Spinal cord (tissue), 10 donors: ENCODE results near the gene TPSD1. TPM values are rescaled to one million over a fixed set of nuclear protein-coding genes. Genes with fewer than 3 reads are reported as not detected.
"Not testable (repeated sequence)": the region's sequence is repeated elsewhere in the genome, so short reads cannot be mapped to it uniquely, and the experiment has no call there.

Source experiments
- DNase-seq, 6 donors: peaks; one replicate each; pipeline versions ENCODE4 v3.0.0 to v3.0.0-alpha.2; 2013 to 2015; ENCODE audit warnings: low spot score in 6 of 6, low read depth in 4 of 6
- H3K27ac ChIP-seq: one replicate; pipeline ENCODE4 v1.5.1; 2013; ENCODE audit warnings: low read depth, low read length, control low read depth
- H3K27me3 ChIP-seq: one replicate; pipeline ENCODE4 v1.6.1; 2013; ENCODE audit warnings: low read length; ENCODE audit not compliant: control insufficient read depth, insufficient read depth
- H3K36me3 ChIP-seq: one replicate; pipeline ENCODE4 v1.6.1; 2013; ENCODE audit warnings: low read length; ENCODE audit not compliant: control insufficient read depth, insufficient read depth
- H3K4me1 ChIP-seq: one replicate; pipeline ENCODE4 v1.6.1; 2013; ENCODE audit warnings: low read length; ENCODE audit not compliant: control insufficient read depth, insufficient read depth
- H3K4me3 ChIP-seq: one replicate; pipeline ENCODE4 v1.5.1; 2013; ENCODE audit warnings: low read depth, low read length, control low read depth
- H3K9me3 ChIP-seq: one replicate; pipeline ENCODE4 v1.6.1; 2013; ENCODE audit warnings: low read length; ENCODE audit not compliant: control insufficient read depth, insufficient read depth
- WGBS: methylation state at CpG from one replicate; pipeline ENCODE4 v1.1.5; 2013; ENCODE audit warnings: missing lambda C conversion rate; ENCODE audit not compliant: insufficient coverage; 5-methylcytosine and 5-hydroxymethylcytosine counted together
- long read RNA-seq, 4 donors: transcript quantifications; one replicate each; lab custom pipeline, GENCODE V29; 2026
- polyA plus RNA-seq, 2 donors: library from polyadenylated mRNA; unstranded; fragments of 120-200 nt; gene quantifications; one replicate each; pipeline ENCODE4 v1.2.1, GENCODE V29; 2013; ENCODE audit not compliant: insufficient read length in 2 of 2
- total RNA-seq, 2 donors: library from RNA; depleted of rRNA in 1 of 2; stranded (reverse); fragments of 120-200 nt in 1 of 2; fragments of >200 nt in 1 of 2; gene quantifications; one replicate each; pipeline versions ENCODE4 v1.2.3 to v1.2.4, GENCODE V29; 2013 to 2014
- donor health status: healthy.

Gene TPSD1
- not detected for total RNA-seq
- polyA plus RNA-seq: not detected
- long read RNA-seq, donor 1: 0 reads
- long read RNA-seq, donor 2: 0 reads
- long read RNA-seq, donor 3: 0 reads
- long read RNA-seq, donor 4: 0 reads

GRCh38 chr16:1255276-1256122, at the start of gene TPSD1:
Gene TPSD1 (plus strand): TSS chr16:1256069. CDS start chr16:1256281, 212 bp downstream.
- H3K27me3 ChIP-seq: peaks cover 18% of the 10 kb centered on the region
- 78% methylated on average over 12 of the region's 26 CpGs for WGBS
- not testable (repeated sequence) for DNase-seq, H3K4me1 ChIP-seq, H3K36me3 ChIP-seq, H3K4me3 ChIP-seq, H3K27ac ChIP-seq, H3K9me3 ChIP-seq

- Histone ChIP-seq H3K27me3 (no peaks in the 10 kb centered on the region), H3K9me3 (no peaks in the 10 kb centered on the region), H3K27ac (no peak overlapping the region), H3K4me3 (no peak overlapping the region), H3K4me1 (no peaks in the 10 kb centered on the region), H3K36me3 (peaks cover 94% of the 10 kb centered on the region)
- 75% methylated on average over 9 of the region's 9 CpGs for WGBS
- DNase-seq: no peak
These were observed 49.5 kb upstream of the TPSD1 start for GRCh38 chr16:1206326-1206725.

- no peaks in the 10 kb centered on the region for H3K4me1 ChIP-seq
- peaks cover 94% of the 10 kb centered on the region for H3K36me3 ChIP-seq
- DNase-seq: no peak
- 90% methylated on average over 11 of the region's 16 CpGs for WGBS
- no peak overlapping the region for H3K4me3 ChIP-seq
- no peaks in the 10 kb centered on the region for H3K9me3 ChIP-seq
- H3K27me3 ChIP-seq: no peaks in the 10 kb centered on the region
- H3K27ac ChIP-seq: no peak overlapping the region
These were observed 49.1 kb upstream of the TPSD1 start for GRCh38 chr16:1206786-1207185.

GRCh38 chr16:1208239-1208830, 47.5 kb upstream of the TPSD1 start:
- 92% methylated on average over 21 of the region's 22 CpGs for WGBS
- Histone ChIP-seq H3K4me3 (no peak overlapping the region), H3K4me1 (no peaks in the 10 kb centered on the region), H3K36me3 (peaks cover 94% of the 10 kb centered on the region), H3K27me3 (no peaks in the 10 kb centered on the region), H3K27ac (no peak overlapping the region), H3K9me3 (no peaks in the 10 kb centered on the region)
- DNase-seq: no peak

GRCh38 chr16:1209081-1209480, 46.8 kb upstream of the TPSD1 start:
- Histone ChIP-seq H3K27ac (no peak overlapping the region), H3K4me3 (no peak overlapping the region), H3K4me1 (no peaks in the 10 kb centered on the region), H3K36me3 (peaks cover 94% of the 10 kb centered on the region), H3K9me3 (no peaks in the 10 kb centered on the region), H3K27me3 (no peaks in the 10 kb centered on the region)
- WGBS: 95% methylated on average over 43 of the region's 43 CpGs
- DNase-seq: no peak

- H3K9me3 ChIP-seq: no peaks in the 10 kb centered on the region
- H3K36me3 ChIP-seq: peaks cover 99% of the 10 kb centered on the region
- H3K27me3 ChIP-seq: no peaks in the 10 kb centered on the region
- DNase-seq: no peak
- no peak overlapping the region for H3K4me3 ChIP-seq
- H3K4me1 ChIP-seq: no peaks in the 10 kb centered on the region
- 94% methylated on average over 15 of the region's 23 CpGs for WGBS
- H3K27ac ChIP-seq: no peak overlapping the region
These were observed 45.4 kb upstream of the TPSD1 start for GRCh38 chr16:1210461-1210860.

- no peak for DNase-seq
- WGBS: 96% methylated on average over 58 of the region's 65 CpGs
- Histone ChIP-seq H3K4me3 (no peak overlapping the region), H3K36me3 (peaks cover 99% of the 10 kb centered on the region), H3K9me3 (no peaks in the 10 kb centered on the region), H3K4me1 (no peaks in the 10 kb centered on the region), H3K27me3 (no peaks in the 10 kb centered on the region), H3K27ac (no peak overlapping the region)
These were observed 44.2 kb upstream of the TPSD1 start for GRCh38 chr16:1211451-1212268.

GRCh38 chr16:1212616-1213194, 43.2 kb upstream of the TPSD1 start:
- Histone ChIP-seq H3K27me3 (no peaks in the 10 kb centered on the region), H3K9me3 (no peaks in the 10 kb centered on the region), H3K27ac (no peak overlapping the region), H3K4me1 (no peaks in the 10 kb centered on the region), H3K4me3 (no peak overlapping the region), H3K36me3 (peaks cover 100% of the 10 kb centered on the region)
- no peak for DNase-seq
- 94% methylated on average over 40 of the region's 40 CpGs for WGBS

- 79% methylated on average over 6 of the region's 8 CpGs for WGBS
- Histone ChIP-seq H3K27ac (no peak overlapping the region), H3K27me3 (no peaks in the 10 kb centered on the region), H3K4me3 (no peak overlapping the region), H3K4me1 (no peaks in the 10 kb centered on the region), H3K9me3 (no peaks in the 10 kb centered on the region), H3K36me3 (peaks cover 100% of the 10 kb centered on the region)
- no peak for DNase-seq
These were observed 42.6 kb upstream of the TPSD1 start for GRCh38 chr16:1213231-1213630.
